Smooth muscle cell (in vitro differentiated cells): ENCODE data around the gene KCND3. TPM values are rescaled to one million over a fixed set of nuclear protein-coding genes. Genes with fewer than 3 reads are reported as not detected.

Experiments used
- DNase-seq: peaks from one replicate; lab custom pipeline; 2025; ENCODE audit not compliant: unreplicated experiment; lab: John Stamatoyannopoulos, UW
- H2AFZ ChIP-seq: fragments of 200-600 bp; sonication (generic); 2 replicates; pipeline ENCODE4 v1.6.0; 2016; ENCODE audit warnings: antibody characterized with exemption, low read depth, mild to moderate bottlenecking
- H3F3A ChIP-seq: fragments of 200-600 bp; sonication (generic); 2 replicates; pipeline ENCODE4 v1.6.0; 2017; ENCODE audit warnings: antibody characterized with exemption, low read depth
- H3K27ac ChIP-seq: fragments of 200-600 bp; sonication (generic); 2 replicates; pipeline ENCODE4 v1.5.1; 2016; ENCODE audit warnings: low read depth, mild to moderate bottlenecking
- H3K27me3 ChIP-seq: fragments of 200-600 bp; sonication (generic); 2 replicates; pipeline ENCODE4 v1.6.1; 2016; ENCODE audit warnings: low read depth, mild to moderate bottlenecking
- H3K36me3 ChIP-seq: fragments of 200-600 bp; sonication (generic); 2 replicates; pipeline ENCODE4 v1.5.1; 2016; ENCODE audit warnings: low read depth
- H3K4me1 ChIP-seq: fragments of 200-600 bp; sonication (generic); 2 replicates; pipeline ENCODE4 v1.5.1; 2016; ENCODE audit warnings: low read depth
- H3K4me2 ChIP-seq: fragments of 200-600 bp; sonication (generic); 2 replicates; pipeline ENCODE4 v1.6.0; 2016; ENCODE audit warnings: mild to moderate bottlenecking
- H3K4me3 ChIP-seq: fragments of 200-600 bp; sonication (generic); 2 replicates; pipeline ENCODE4 v1.5.1; 2016; ENCODE audit warnings: mild to moderate bottlenecking
- H3K79me2 ChIP-seq: fragments of 200-600 bp; sonication (generic); 2 replicates; pipeline ENCODE4 v1.6.0; 2016; ENCODE audit warnings: low read depth, mild to moderate bottlenecking
- H3K9ac ChIP-seq: fragments of 200-600 bp; sonication (generic); 2 replicates; pipeline ENCODE4 v1.6.0; 2016; ENCODE audit warnings: low read depth
- H3K9me3 ChIP-seq: fragments of 200-600 bp; sonication (generic); replicated peaks from 2 replicates; pipeline ENCODE4 v1.5.1; 2016; ENCODE audit warnings: low read depth
- H4K20me1 ChIP-seq: fragments of 200-600 bp; sonication (generic); 2 replicates; pipeline ENCODE4 v1.6.0; 2016; ENCODE audit warnings: low read depth
- CTCF ChIP-seq: fragments of 200-600 bp; sonication (generic); IDR thresholded peaks from 2 replicates; pipeline ENCODE4 v1.5.1; 2017; ENCODE audit warnings: borderline replicate concordance, mild to moderate bottlenecking, antibody characterized with exemption; ENCODE audit not compliant: insufficient read depth, poor library complexity, severe bottlenecking
- WGBS: methylation state at CpG from one replicate; pipeline ENCODE4 v1.1.7; 2016; ENCODE audit warnings: low lambda C conversion rate; 5-methylcytosine and 5-hydroxymethylcytosine counted together
- polyA plus RNA-seq: library from polyadenylated mRNA; unstranded; fragments of >200 nt; fragmentation: Nextera tagmentation; extraction: Ambion mirVana; gene quantifications from 2 replicates; pipeline ENCODE4 v1.2.1, GENCODE V29; 2016
- total RNA-seq: library from RNA; depleted of rRNA; stranded (reverse); fragments of >200 nt; gene quantifications from 2 replicates; pipeline ENCODE4 v1.2.3, GENCODE V29; 2014

The KCND3 gene
- total and polyA plus RNA-seq, 2 experiments from 2014 or later = 0.97 to 2.2 TPM

GRCh38 chr1:111920221-111921024 lies 69.0 kb downstream of the KCND3 start:
- no peak for DNase-seq
- Histone ChIP-seq H4K20me1 (no peaks in the 10 kb centered on the region), H3F3A (no peaks in the 10 kb centered on the region), H3K4me1 (no peaks in the 10 kb centered on the region), H3K79me2 (no peaks in the 10 kb centered on the region), H3K9me3 (no peaks in the 10 kb centered on the region), H3K36me3 (no peaks in the 10 kb centered on the region), H2AFZ (no peak overlapping the region), H3K4me3 (no peak overlapping the region), H3K9ac (no peak overlapping the region), H3K4me2 (no peak overlapping the region), H3K27ac (no peak overlapping the region), H3K27me3 (no peaks in the 10 kb centered on the region)
- no peak for TF ChIP-seq CTCF
- 73% methylated on average over 11 of the region's 11 CpGs for WGBS

GRCh38 chr1:111911776-111912515 lies 77.5 kb downstream of the KCND3 start:
- Histone ChIP-seq H3K4me3 (no peak overlapping the region), H2AFZ (no peak overlapping the region), H3K4me2 (no peak overlapping the region), H3K79me2 (no peaks in the 10 kb centered on the region), H3K4me1 (peaks cover 5% of the 10 kb centered on the region), H3K9me3 (no peaks in the 10 kb centered on the region), H3K27me3 (no peaks in the 10 kb centered on the region), H3K9ac (no peak overlapping the region), H3F3A (no peaks in the 10 kb centered on the region), H3K27ac (no peak overlapping the region), H4K20me1 (no peaks in the 10 kb centered on the region), H3K36me3 (no peaks in the 10 kb centered on the region)
- DNase-seq = no peak
- TF ChIP-seq CTCF = no peak
- WGBS = 82% methylated on average over 5 of the region's 5 CpGs

- Histone ChIP-seq H3K9me3 (no peaks in the 10 kb centered on the region), H3F3A (no peaks in the 10 kb centered on the region), H3K4me1 (peaks cover 5% of the 10 kb centered on the region), H2AFZ (no peak overlapping the region), H3K27me3 (no peaks in the 10 kb centered on the region), H3K27ac (no peak overlapping the region), H3K4me3 (no peak overlapping the region), H3K9ac (no peak overlapping the region), H4K20me1 (no peaks in the 10 kb centered on the region), H3K36me3 (no peaks in the 10 kb centered on the region), H3K79me2 (no peaks in the 10 kb centered on the region), H3K4me2 (no peak overlapping the region)
- WGBS = 95% methylated on average over 1 of the region's 1 CpG
- no peak for TF ChIP-seq CTCF
- DNase-seq = no peak
Observed at GRCh38 chr1:111911061-111911460, 78.4 kb downstream of the KCND3 start.
